ENCODE data around the gene ATMIN. TPM values are rescaled to one million over a fixed set of nuclear protein-coding genes. Genes with fewer than 3 reads are reported as not detected.

Gene ATMIN
- polyA plus RNA-seq, 1 of the 3 experiments (the other 2 are of a cell fraction): 15.3 TPM

DNA sequence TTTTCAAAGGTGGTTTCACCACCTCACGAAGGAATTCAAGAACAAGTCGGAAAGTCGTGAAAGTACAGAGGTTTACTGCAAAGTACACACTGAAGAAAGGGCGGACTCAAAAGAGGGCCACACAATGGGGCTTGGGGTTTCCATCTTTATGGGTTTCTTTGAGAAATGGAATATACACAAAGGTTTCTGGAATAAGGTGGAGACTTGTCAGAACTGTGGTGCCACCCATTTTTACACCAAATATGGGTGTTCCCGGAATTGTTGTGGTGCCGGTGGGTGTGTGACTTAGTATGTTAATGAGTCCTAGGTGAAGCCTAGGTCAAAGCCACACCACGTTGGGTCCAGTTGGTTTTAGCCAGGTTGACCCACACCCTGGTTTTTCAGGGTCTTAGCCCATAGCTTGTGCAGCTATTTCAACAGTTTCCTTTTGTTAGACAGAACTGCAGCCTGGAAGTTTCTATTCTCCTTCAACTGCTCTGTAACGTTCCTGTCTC lies 61.1 kb downstream of the ATMIN start:
- no peak for DNase-seq
- Histone ChIP-seq H3K79me2 (ENCODE audit: insufficient read depth) (peaks cover 40% of the 10 kb centered on the region), H3K36me3 (replicated peaks in 1 of 2; ENCODE audit: control insufficient read depth in 1 of 2, insufficient read depth in 2 of 2, low read length in 1 of 2) (peaks cover 0 to 14% of the 10 kb centered on the region in 2 experiments), H3K9me3 (no peaks in the 10 kb centered on the region), H3K9ac (no peak overlapping the region), H3K4me1 (ENCODE audit: control insufficient read depth in 1 of 2, insufficient read depth in 2 of 2, low read depth in 1 of 2, low read length in 1 of 2) (peaks cover 0 to 4% of the 10 kb centered on the region in 2 experiments; a peak in 1 of 4 replicates), H3K4me2 (peak overlapping the region; percentile 71), H3K27ac (ENCODE audit: low read depth in 2 of 2, low read length in 1 of 2) (peak overlapping the region in 1 of 2 experiments; percentile 32; a peak in 1 of 4 replicates), H4K20me1 (ENCODE audit: insufficient read depth) (no peaks in the 10 kb centered on the region), H3K4me3 (ENCODE audit: low read depth in 2 of 2, low read length in 1 of 2) (peak overlapping the region in 1 of 2 experiments; percentile 28; a peak in 2 of 4 replicates), H3F3A (replicated peaks; ENCODE audit: insufficient read depth) (no peaks in the 10 kb centered on the region), H2AFZ (ENCODE audit: low read depth) (peak overlapping the region; percentile 97), H3K27me3 (ENCODE audit: insufficient read depth) (no peaks in the 10 kb centered on the region), H3K9me2 (no peaks in the 10 kb centered on the region)
- 41% methylated on average over 8 of the region's 8 CpGs for WGBS (ENCODE audit: low lambda C conversion rate)
- CTCF ChIA-PET: interaction anchor here (1.0 kb wide), 1 partner anchor 61 kb away, joined by 4 read pairs; the partner anchor contains the start of gene ATMIN
- TF ChIP-seq, protein P1, sequence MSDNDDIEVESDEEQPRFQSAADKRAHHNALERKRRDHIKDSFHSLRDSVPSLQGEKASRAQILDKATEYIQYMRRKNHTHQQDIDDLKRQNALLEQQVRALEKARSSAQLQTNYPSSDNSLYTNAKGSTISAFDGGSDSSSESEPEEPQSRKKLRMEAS (IDR thresholded peaks at IDR 0.05; ENCODE audit: low read depth): no peak
- TF ChIP-seq FOXM1 (IDR thresholded peaks at IDR 0.05; ENCODE audit: low read depth) (no peak), RFX5 (IDR thresholded peaks at IDR 0.05; ENCODE audit: low read length) (no peak), POLR2AphosphoS5 (IDR thresholded peaks at IDR 0.05; ENCODE audit: low read depth, low read length) (no peak)
- TF ChIP-seq, protein P2, sequence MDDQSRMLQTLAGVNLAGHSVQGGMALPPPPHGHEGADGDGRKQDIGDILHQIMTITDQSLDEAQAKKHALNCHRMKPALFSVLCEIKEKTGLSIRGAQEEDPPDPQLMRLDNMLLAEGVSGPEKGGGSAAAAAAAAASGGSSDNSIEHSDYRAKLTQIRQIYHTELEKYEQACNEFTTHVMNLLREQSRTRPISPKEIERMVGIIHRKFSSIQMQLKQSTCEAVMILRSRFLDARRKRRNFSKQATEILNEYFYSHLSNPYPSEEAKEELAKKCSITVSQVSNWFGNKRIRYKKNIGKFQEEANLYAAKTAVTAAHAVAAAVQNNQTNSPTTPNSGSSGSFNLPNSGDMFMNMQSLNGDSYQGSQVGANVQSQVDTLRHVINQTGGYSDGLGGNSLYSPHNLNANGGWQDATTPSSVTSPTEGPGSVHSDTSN (IDR thresholded peaks at IDR 0.05): no peak
- POLR2A ChIA-PET: no interaction called here

Small RNAs within 50 kb of the gene (small RNA-seq; reads per million reads assigned to genes)
- 0 reads per million in 7 experiments for gene AC092718.3

Other genes with a start within 250 kb of the ATMIN start
- 0.03 and 0.05 TPM in 2 replicates for gene CDYL2, start 231.2 kb upstream of the ATMIN start, polyA plus RNA-seq (2012; rRNA removed)
- 121 and 135 TPM in 2 replicates for gene CMC2, start 29.0 kb upstream of the ATMIN start, polyA plus RNA-seq (2012; rRNA removed)
- 13.9 and 35.3 TPM in 2 replicates for gene CENPN, start 28.6 kb upstream of the ATMIN start, polyA plus RNA-seq (2012; rRNA removed)
- gene C16orf46, start 41.4 kb downstream of the ATMIN start, polyA plus RNA-seq (2012; rRNA removed): 1.2 and 1.5 TPM in 2 replicates
- gene GCSH, start 60.6 kb downstream of the ATMIN start, polyA plus RNA-seq (2012; rRNA removed): 20.7 and 21.6 TPM in 2 replicates
- 0.02 TPM in 1 of 2 replicates, not detected in the other for gene BCO1, start 202.8 kb downstream of the ATMIN start, polyA plus RNA-seq (2012; rRNA removed)

All from SK-N-SH (cell line).